SK-N-SH (cell line): Measurements from ENCODE around the gene CRK.
A peak's percentile ranks its signal among the peaks of the same experiment; 100 is the strongest.

ENCODE experiments used
- CTCF ChIP-seq: fragments of 200-600 bp; sonication (generic); IDR thresholded peaks from 2 replicates; pipeline ENCODE4 v1.6.1; 2017; ENCODE audit warnings: antibody characterized with exemption, mild to moderate bottlenecking, moderate library complexity
- EP300 ChIP-seq, 2 experiments: IDR thresholded peaks; 2 replicates each; pipeline versions ENCODE4 v1.4.0 to v1.6.1; 2012; ENCODE audit warnings: borderline replicate concordance in 1 of 2, low read depth in 1 of 2, low read length in 1 of 2
- FOXJ3 ChIP-seq: sonication (generic); formaldehyde crosslinking; IDR thresholded peaks from 2 replicates; pipeline ENCODE4 v1.5.1; 2020; ENCODE audit warnings: mild to moderate bottlenecking, missing genetic modification reagents
- PBX3 ChIP-seq: IDR thresholded peaks from 2 replicates; pipeline ENCODE4; 2012
- RXRA ChIP-seq: IDR thresholded peaks from 2 replicates; pipeline ENCODE4 v1.4.0; 2012; ENCODE audit warnings: low read depth, mild to moderate bottlenecking, borderline replicate concordance
- TAF1 ChIP-seq: IDR thresholded peaks from 2 replicates; pipeline ENCODE4 v1.6.1; 2012; ENCODE audit warnings: low read depth, mild to moderate bottlenecking, low read length, moderate library complexity, borderline replicate concordance
- TCF12 ChIP-seq: IDR thresholded peaks from 2 replicates; pipeline ENCODE4 v1.4.0; 2012
- USF1 ChIP-seq: IDR thresholded peaks from 2 replicates; pipeline ENCODE4 v1.4.0; 2012; ENCODE audit warnings: low read depth, borderline replicate concordance
- YY1 ChIP-seq: IDR thresholded peaks from 2 replicates; pipeline ENCODE4 v1.4.0; 2012; ENCODE audit warnings: low read depth, mild to moderate bottlenecking

GRCh38 chr17:1485423-1486376, 29.7 kb upstream of the CRK start:
- TF ChIP-seq CTCF: no peak
- TF ChIP-seq TAF1: 0 out of 2 replicates have a peak, but pooled peaks have one; percentile 31
- no peak for TF ChIP-seq TCF12
- TF ChIP-seq FOXJ3: no peak
- TF ChIP-seq YY1: no peak
- TF ChIP-seq PBX3: no peak
- no peak for TF ChIP-seq USF1
- TF ChIP-seq RXRA: no peak
- TF ChIP-seq EP300 (IDR thresholded peaks at IDR 0.05; ENCODE audit: borderline replicate concordance in 1 of 2, low read depth in 1 of 2, low read length in 1 of 2): no peak
